BE2C (cell line): ENCODE measurements around the gene DPM1.

Experiments used
- DNase-seq: peaks from one replicate; pipeline ENCODE4 v3.0.0-alpha.2; 2020
- H3K27me3 ChIP-seq: fragments of 250-450 bp; sonication (Bioruptor Pico); 2 replicates; pipeline ENCODE4 v1.5.1; 2020; ENCODE audit warnings: mild to moderate bottlenecking
- H3K36me3 ChIP-seq: fragments of 250-450 bp; sonication (Bioruptor Pico); 2 replicates; pipeline ENCODE4 v1.5.1; 2020; ENCODE audit warnings: mild to moderate bottlenecking
- H3K4me1 ChIP-seq: fragments of 250-450 bp; sonication (Bioruptor Pico); 2 replicates; pipeline ENCODE4 v1.5.1; 2020
- H3K4me3 ChIP-seq: 2 replicates; pipeline ENCODE4 v1.5.1; 2011; ENCODE audit warnings: low read depth, low read length
- H3K9me3 ChIP-seq: fragments of 250-450 bp; sonication (Bioruptor Pico); 2 replicates; pipeline ENCODE4 v1.5.1; 2020
- CTCF ChIP-seq: IDR thresholded peaks from 2 replicates; pipeline ENCODE4 v1.5.1; 2012; ENCODE audit warnings: mild to moderate bottlenecking, low read depth, low read length

The DPM1 gene

GRCh38 chr20:50913690-50914375 lies 44.5 kb downstream of the DPM1 start:
- H3K27me3 ChIP-seq = no peaks in the 10 kb centered on the region
- H3K9me3 ChIP-seq = no peaks in the 10 kb centered on the region
- H3K36me3 ChIP-seq = peaks cover 23% of the 10 kb centered on the region
- TF ChIP-seq CTCF = no peak
- H3K4me3 ChIP-seq = no peak overlapping the region
- DNase-seq = no peak
- peaks cover 41% of the 10 kb centered on the region for H3K4me1 ChIP-seq

- Histone ChIP-seq H3K9me3 (no peaks in the 10 kb centered on the region), H3K4me1 (peaks cover 27% of the 10 kb centered on the region), H3K27me3 (no peaks in the 10 kb centered on the region), H3K36me3 (peaks cover 18% of the 10 kb centered on the region), H3K4me3 (no peak overlapping the region)
- DNase-seq = no peak
- no peak for TF ChIP-seq CTCF
These were observed 46.6 kb downstream of the DPM1 start for GRCh38 chr20:50911716-50912115.

- Histone ChIP-seq H3K36me3 (peaks cover 18% of the 10 kb centered on the region), H3K4me1 (peaks cover 20% of the 10 kb centered on the region)
- no peak for DNase-seq
These were observed 47.3 kb downstream of the DPM1 start for GRCh38 chr20:50911030-50911429.

GRCh38 chr20:50909413-50909812 lies 48.9 kb downstream of the DPM1 start:
- no peak for DNase-seq
- TF ChIP-seq CTCF = no peak
- no peak overlapping the region for H3K4me3 ChIP-seq
- H3K36me3 ChIP-seq = peaks cover 14% of the 10 kb centered on the region
- H3K9me3 ChIP-seq = no peaks in the 10 kb centered on the region
- peaks cover 8% of the 10 kb centered on the region; the same call in 1 of the 2 replicates for H3K4me1 ChIP-seq
- H3K27me3 ChIP-seq = no peaks in the 10 kb centered on the region

More at GRCh38 chr20:50911030-50911429, 47.3 kb downstream of the DPM1 start:
- Histone ChIP-seq H3K4me3 (no peak overlapping the region), H3K9me3 (no peaks in the 10 kb centered on the region), H3K27me3 (no peaks in the 10 kb centered on the region)
- no peak for TF ChIP-seq CTCF

GRCh38 chr20:50904067-50904570 lies 54.2 kb downstream of the DPM1 start:
- DNase-seq = no peak
- Histone ChIP-seq H3K36me3 (peaks cover 45% of the 10 kb centered on the region), H3K4me3 (no peak overlapping the region), H3K27me3 (no peaks in the 10 kb centered on the region), H3K4me1 (no peaks in the 10 kb centered on the region), H3K9me3 (no peaks in the 10 kb centered on the region)
- no peak for TF ChIP-seq CTCF

GRCh38 chr20:50903353-50904051 lies 54.8 kb downstream of the DPM1 start:
- no peak for TF ChIP-seq CTCF

More at GRCh38 chr20:50903353-50904051, 54.8 kb downstream of the DPM1 start:
- Histone ChIP-seq H3K4me3 (no peak overlapping the region), H3K4me1 (no peaks in the 10 kb centered on the region), H3K36me3 (peaks cover 51% of the 10 kb centered on the region), H3K27me3 (no peaks in the 10 kb centered on the region), H3K9me3 (no peaks in the 10 kb centered on the region)
- no peak for DNase-seq
